NCI-H1694 treated with DMSO at 0.1 percent for 48 hours (cell line): Measurements from ENCODE around the gene TAF12.
"Not testable (repeated sequence)": the region's sequence is repeated elsewhere in the genome, so short reads cannot be mapped to it uniquely, and the experiment has no call there.

ENCODE experiments used
- DNase-seq: peaks from one replicate; lab custom pipeline; 2025; lab: John Stamatoyannopoulos, UW

Gene TAF12, protein sequence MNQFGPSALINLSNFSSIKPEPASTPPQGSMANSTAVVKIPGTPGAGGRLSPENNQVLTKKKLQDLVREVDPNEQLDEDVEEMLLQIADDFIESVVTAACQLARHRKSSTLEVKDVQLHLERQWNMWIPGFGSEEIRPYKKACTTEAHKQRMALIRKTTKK

DNA sequence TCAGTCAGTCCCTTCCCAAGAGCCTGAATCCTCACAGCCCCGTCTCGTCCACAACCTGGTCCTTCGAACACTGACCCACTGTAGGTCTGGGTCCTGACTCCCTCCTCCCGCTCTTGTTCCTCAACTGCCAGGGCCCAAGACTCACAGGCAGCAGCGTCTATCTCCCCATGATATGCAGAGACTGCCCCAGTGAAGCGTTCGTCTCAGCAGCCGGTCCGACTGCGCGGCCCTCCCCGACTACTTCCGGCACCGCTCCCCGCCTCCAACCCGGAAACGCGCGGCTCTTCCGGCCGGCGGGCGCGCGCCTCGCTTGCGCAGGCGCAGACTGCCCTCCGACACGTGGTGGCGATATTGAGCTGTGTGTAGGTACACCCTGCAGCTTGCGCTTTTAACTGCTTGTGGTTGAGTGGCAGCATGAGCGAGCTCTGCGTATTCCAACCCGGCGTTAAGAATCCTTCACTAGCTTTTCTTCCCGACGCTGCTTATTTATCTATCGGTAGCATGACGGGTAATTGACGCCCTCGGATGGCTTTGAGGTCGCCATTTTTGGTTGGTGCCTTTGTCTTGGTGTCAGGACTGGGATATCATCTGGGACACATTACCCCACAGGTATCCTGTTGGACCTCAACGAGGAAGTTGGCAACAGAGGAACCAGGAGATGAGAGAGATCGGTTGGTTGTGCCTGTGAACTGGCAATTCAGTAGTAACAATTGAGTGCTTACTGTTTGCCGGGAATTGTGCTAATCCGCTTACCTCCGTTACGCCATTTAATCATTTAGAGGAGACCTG lies at the start of gene TAF12:
Gene TAF12 (minus strand): TSS at position 221 of the 789 bp plus-strand sequence. CDS start 20,986 bp downstream, outside the sequence.
- peak; percentile 89 for DNase-seq

DNA sequence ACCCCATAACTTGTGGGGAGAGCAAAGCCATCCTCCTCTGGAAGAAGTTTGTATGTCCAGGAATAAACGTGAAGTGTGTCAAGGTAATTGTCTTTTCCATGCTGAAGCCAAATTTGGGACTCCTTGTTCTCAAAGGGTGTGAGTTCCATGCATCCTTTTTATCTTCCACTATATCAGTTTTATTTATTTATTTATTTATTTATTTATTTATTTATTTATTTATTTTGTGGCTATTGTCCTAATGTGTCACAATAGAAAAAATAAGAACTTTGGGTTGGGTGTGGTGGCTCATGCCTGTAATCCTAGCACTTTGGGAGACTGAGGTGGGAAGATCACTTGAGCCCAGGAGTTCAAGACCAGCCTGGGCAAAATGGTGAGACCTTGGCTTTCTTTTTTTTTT lies 48.8 kb upstream of the TAF12 start:
- DNase-seq, result not testable (repeated sequence)

DNA sequence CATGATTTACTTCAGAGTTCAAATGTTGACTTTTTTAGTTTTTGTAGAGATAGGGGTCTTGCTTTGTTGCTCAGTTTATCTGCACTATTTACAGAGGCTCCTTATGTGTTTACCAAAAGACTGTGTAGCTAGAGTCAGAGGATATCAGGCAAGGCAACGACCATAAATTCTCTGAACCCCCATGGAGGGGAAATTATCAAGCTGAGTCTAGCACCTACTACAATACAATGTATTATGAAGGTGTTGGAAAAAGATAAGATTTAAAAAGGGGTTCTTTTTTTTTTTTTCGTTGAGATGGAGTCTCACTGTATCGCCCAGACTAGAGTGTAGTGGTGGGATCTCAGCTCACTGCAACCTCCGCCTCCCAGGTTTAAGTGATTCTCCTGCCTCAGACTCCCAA lies 42.1 kb upstream of the TAF12 start:
- DNase-seq, result no peak

DNA sequence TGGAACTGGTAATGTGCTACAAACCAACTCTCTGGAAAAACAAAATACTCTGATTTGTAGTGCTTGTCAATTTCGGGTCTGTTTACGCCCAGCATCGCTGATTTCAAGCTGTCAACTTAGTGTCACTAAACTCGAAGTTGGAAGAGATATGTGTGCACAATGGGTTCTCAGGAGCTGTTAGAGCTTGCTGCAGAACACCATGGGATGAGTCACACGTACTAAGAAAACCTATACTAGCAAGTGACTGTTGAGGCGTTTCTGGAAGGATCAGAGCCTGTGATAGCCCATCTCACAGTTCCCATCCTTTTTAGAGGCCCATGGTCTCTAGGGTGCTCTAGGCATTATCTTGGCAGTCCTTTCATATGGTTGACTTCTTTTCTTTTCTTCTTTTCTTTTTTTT lies 40.0 kb upstream of the TAF12 start:
- DNase-seq, result no peak

DNA sequence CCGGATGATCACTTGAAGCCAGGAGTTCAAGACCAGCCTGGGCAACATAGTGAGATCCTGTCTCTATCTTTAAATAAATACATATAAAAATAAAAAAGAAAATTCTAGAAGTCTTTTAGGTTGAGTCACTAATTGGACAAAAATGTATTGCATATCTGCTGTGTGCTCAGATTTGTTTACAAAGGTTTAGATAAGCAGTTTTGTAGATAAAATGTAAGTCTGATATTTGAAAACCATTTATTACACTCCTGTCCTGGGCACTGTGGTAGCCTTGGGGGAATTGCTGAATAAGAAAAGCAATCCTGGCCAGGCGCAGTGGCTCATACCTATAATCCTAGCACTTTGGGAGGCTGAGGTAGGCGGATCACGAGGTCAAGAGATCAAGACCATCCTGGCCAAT lies 37.3 kb upstream of the TAF12 start:
- no peak for DNase-seq

DNA sequence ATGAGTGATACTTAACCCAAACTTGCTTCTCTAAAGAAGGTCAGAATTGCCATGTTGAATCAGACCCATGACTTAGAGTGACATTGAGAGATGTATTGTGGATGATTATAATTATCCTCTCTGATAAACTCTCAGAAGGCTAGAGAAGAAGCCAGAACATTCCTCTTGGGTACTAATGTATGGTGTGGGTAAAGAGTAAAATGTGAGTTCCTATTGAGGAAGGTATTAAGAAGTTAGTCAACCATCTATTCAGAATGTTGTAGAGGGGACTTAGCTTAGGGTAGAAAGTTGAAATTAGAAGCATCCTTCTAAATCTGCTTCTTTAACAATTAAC lies 33.0 kb upstream of the TAF12 start:
- DNase-seq, result no peak

DNA sequence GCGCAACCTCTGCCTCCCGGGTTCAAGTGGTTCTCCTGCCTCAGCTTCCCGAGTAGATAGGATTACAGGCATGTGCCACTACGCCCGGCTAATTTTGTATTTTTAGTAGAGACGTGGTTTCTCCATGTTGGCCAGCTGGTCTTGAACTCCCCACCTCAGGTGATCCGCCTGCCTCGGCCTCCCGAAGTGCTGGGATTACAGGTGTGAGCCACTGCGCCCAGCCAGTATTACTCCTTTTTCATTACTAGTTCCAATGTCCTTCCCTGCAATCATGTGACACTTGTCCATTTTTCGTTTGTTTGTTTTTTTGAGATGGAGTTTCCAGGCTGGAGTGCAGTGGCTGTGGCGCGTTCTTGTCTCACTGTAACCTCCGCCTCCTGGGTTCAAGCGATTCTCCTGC lies 30.1 kb upstream of the TAF12 start:
- DNase-seq, result not testable (repeated sequence)

DNA sequence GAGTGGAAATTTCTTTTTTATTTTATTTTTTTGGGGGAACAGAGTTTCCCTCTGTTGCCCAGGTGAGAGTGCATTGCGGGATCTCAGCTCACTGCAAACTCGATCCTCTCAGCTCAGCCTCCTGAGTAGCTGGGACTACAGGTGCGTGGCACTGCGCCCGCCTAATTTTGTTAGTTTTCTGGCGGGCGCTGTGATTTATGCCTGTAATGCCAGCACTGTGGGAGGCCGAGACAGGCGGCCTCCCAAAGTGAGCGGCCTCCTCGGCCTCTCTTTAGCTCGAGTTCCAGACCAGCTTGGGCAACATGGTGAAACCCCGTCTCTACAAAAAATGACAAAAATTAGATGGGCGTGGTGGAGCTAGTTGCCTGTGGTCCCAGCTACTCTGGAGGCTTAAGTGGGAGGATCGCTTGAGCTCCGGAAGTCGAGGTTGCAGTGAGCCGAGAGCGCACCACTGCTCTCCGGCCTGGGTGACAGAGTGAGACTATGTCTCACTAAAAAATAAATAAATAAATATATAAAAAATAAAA lies 28.4 kb upstream of the TAF12 start:
- no peak for DNase-seq

DNA sequence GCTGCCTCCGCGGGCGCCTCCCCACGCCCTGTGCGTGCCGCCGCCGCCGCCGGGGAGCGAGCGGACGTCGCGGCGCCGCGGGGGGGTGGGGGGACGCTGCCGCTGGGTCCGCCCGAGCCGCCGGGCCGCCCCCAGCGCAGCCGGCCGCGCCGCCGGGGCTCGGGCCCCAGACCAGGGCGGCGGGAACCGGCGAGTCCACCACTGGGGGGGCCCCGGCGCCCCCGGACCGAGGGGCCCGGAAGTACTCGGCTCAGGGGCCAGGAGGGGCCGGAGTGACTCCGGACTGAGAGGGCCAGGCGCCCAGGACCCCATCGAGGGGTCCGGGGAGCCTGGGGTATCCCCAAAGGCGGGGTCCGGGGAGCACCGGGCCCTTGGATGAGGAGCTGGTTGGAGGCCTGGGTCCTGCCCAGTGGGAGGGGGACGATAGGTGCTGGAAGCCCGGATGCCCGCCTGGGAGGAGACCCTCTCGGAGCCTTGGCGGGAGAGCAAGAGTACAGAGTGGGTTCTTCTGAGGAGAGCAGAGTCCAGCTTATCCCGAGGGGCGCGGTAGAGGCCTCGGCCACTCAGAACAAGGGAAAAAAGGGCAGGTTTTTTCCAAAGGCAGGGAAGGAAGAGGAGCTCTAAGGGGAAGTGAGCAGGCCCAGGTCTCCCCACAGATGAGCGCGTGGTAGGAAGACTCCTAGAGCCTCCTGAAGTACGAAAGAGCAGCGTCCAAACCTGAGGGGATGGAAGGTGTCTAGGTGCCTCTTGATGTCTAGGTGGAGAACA lies 26.3 kb upstream of the TAF12 start:
- peak; percentile 39 for DNase-seq

DNA sequence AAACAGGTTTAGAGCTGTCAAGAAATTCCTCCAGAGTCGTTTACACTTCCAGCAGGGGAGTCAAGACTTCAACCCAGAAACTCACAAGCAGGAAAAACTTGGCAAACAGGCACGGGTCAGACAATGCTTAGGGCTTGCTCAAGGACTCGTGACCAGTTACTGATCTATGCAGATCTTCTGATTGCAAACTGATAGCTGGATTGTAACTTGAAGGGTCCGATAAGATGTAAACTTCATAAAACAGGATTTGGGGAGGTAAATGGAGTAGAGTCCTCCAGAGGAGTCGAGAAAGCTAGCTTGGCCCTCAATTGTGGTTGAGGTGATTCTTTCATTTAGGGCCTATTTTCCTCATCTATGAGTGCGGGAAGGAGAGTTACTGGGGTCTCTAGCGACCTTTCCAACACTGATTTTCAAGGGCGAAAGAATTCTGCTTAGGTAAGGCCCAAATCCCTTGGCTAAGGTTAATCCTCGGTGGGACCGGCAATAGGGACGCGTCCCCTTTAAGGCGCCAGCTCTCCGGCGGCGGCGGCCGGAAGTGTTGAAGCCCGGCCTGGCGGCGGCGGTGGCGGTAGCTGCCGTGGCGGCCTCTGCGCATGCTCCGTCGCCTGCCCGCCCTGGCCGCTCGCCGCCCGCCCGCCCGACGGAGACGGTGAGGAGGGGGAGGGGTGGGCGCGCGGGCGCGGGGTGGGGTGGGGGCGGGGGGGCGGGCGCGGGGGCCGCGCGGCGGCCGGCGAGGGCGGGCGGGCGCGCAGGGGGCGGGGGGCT lies 25.5 kb upstream of the TAF12 start, which contains the start of gene GMEB1:
Gene GMEB1 (plus strand): TSS at position 594 of the 765 bp plus-strand sequence. CDS start 14,829 bp downstream, outside the sequence.
- peak; percentile 78 for DNase-seq

DNA sequence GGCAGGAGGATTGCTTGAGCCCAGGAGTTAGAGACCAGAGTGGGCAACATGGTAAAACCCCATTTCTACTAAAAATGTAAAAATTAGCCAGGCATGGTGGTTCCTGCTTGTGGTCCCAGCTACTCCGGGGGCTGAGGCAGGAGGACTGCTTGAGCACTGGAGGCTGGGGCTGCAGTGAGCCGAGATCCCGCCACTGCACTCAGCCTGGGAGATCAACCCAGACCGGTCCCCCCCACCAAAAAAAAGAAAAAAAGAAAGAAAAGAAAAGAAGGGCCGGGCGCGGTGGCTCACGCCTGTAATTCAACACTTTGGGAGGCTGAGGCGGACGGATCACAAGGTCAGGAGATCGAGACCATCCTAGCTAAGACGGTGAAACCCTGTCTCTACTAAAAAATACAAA lies 23.9 kb upstream of the TAF12 start:
- DNase-seq, result no peak

DNA sequence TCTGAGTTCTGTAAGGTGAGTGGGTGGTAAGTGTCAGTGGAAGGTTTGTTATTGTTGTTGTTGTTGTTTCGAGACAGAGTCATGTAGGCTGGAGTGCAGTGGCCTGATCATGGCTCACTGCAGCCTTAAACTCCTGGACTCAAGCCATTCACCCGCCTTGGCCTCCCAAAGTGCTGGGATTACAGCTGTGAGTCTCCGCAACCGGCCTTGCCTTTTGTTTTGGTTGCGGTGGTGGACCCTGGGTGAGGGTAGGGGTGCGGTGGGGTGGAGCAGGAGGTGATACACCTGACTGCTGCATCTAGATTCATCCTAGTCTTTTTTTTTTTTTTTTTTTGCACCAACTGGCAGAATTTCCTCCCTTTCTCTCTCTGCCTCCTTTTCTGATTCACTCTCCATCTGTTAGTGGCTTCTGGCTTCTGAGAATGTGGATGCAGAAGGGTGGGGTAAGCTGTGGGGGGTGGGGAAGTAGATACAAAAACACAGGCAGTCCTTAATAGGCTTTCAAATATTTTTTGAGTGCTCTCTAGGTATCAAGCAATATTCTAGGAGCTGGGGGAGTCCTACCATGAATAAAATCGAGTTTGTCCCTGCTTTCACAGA lies 21.1 kb upstream of the TAF12 start:
- DNase-seq, result peak; percentile 77

DNA sequence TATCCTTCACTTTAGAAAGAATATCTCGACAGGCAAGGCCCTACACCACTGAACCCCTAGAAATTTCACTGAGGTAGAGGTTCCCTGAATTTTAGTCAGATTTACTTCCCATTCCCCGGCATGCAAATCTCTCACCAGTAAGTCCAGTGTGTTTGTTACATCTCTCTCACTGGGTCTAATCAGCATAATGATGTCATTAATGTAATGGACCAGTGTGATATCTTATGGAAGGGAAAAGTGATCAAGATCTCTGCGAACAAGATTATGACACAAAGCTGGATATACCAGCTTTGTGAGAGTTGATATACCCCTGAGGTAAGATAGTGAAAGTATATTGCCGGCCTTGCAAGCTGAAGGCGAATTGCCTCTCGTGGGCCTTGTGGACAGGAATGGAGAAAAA lies 13.5 kb upstream of the TAF12 start:
- no peak for DNase-seq

DNA sequence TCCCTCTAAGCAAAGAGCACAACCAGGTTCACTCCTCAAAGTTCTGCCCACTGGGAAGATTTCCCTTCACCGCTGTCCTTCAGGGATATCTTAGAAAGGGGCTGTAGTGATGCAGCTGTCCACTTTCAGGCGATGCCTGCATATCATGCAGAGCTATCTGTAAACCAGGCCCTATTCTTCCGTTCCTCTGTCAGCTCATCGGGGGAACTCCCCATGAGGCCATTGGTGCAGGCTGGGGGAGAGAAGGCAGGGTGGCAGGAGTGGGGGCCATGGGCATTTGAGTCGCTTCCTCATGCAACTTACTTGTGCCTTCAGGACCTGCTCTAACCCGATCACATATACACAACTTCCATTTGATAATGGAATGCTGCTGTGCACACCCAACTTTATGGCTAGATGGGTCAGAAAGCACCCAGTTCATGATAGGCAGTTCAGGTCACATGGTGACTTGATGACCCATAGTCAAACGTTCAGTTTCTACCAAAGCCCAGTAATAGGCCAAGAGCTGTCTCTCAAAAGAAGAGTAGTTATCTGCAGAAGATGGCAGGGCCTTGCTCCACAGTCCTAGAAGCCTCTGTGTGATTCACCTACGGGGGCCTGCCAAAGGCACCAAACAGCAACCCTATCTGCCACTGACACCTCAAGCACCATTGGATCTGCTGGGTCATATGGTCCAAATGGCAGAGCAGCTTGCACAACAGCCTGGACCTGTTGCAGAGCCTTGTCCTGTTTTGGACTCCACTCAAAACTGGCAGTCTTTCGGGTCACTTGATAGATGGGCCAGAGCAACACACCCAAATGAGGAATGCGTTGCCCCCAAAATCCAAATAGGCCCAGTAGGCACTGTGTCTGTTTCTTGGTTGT lies 12.8 kb upstream of the TAF12 start:
- not testable (repeated sequence) for DNase-seq

DNA sequence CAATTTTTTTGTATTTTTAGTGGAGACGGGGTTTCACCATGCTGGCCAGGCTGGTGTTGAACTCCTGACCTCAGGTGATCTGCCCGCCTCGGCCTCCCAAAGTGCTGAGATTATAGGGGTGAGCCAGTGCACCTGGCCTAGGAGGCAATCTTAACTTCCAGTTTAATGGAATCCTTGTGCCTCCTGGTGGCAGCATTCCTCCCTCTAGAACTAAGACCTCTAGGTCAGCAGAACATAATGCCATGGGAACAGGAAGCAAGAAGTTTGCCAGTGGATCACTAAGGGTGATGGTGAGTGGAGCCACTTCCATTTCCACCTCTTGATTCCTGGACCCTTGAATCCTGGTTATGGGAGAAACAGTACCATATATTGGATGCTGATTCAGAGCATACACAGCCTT lies 11.0 kb upstream of the TAF12 start:
- not testable (repeated sequence) for DNase-seq

DNA sequence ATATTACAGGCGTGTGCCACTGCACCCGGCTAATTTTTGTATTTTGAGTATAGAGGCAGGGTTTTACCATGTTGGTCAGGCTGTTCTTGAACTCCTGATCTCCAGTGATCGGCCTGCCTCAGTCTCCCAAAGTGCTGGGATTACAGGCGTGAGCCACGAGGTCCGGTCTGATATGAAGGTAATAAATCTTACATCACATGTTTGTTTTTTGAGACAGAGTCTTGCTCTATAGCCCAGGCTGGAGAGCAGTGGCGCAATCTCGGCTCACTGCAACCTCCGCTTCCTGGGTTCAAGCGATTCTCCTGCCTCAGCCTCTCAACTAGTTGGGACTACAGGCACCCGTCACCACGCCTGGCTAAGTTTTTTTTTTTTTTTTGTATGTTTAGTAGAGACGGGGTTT lies 10.2 kb upstream of the TAF12 start:
- DNase-seq, result not testable (repeated sequence)

DNA sequence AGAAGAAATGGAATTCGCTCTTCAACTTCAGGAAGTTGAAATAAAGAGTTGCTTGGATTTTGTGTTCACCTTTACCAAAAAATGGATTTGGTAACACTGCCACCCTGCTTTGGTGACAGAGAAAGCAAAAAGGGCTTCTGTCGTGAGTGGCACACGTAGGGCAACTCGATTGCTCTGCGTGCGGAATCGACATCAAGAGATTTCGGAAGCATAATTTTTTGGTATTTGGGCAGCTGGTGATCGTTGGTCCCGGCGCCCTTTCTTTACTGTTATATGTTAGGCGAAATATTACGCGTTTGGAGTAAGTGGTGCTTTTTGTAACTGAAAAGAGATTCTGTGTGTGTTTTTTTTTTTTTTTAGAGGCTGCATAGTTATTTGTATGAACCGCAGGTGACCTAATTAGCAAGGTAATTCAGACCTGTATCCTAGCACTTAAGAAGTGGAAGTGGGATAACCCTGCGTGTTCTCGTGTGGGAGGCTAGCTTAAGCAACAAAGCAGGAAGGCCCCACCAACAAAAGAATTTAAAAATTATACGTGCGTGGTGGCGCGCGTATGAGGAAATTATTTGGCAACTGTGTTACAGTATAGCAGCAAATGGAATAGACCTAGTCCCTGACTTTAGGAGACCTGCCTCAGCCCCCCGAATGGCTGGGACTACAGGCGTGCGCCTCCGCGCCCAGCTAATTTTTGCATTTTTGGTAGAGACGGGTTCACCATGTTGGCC lies 5.8 kb upstream of the TAF12 start, which contains the start of gene RNU11:
Gene RNU11 (plus strand): TSS at position 127 of the 725 bp plus-strand sequence.
- DNase-seq, result peak; percentile 97

DNA sequence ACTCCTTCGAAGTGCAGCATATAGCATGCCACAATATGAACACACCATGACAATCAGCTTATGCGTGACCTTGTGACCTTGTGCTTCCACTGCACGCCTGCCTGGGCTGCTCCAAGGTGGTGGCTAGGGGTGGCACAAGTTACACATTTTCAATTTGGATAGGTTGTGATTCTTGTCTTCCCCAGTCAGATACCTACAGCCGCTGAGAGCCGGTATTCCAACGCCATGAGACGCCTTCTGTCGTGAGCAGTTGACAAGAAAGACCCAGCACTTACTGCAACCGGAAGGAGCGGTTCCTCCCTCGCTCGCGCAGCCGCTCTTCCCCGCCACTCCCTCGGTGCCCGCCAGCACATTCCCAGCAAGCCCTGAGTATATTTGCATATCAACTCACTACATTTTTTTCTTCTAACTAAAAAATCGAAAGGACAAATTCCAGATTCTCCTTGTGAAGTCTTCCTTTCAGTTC lies 5.2 kb upstream of the TAF12 start:
- peak; percentile 94 for DNase-seq

DNA sequence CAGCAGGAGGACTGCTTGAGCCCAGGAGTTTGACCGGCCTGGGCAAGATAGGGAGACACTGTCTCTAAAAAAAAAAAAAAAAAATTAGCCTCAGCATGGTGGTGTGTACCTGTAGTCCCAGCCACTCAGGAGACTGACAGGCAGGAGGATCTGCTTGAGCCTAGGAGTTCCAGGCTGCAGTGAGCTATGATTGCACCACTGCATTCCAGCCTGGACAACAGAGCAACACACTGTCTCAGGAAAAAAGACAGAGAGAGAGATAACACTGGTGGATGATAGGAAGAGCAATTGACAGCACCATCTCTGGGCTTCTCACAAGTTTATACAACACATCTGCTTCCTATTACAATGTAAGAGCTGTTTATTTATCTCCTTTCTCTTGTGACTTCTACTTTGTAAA lies 3.2 kb upstream of the TAF12 start:
- no peak for DNase-seq

DNA sequence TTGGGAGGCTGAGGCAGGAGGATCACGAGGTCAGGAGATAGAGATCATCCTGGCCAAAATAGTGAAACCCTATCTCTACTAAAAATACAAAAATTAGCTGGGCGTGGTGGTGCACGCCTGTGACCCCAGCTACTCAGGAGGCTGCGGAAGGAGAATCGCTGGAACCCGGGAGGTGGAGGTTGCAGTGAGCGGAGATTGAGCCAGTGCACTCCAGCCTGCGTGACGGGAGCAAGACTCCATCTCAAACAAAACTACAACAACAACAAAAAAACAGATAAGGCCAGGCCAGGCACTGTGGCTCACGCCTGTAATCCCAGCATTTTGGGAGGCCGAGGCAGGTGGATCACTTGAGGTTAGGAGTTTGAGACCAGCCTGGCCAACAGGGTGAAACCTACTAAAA lies 2.5 kb upstream of the TAF12 start:
- not testable (repeated sequence) for DNase-seq
